Transverse colon (tissue), 4 donors: ENCODE results near the gene C6orf47.

Source experiments
- CTCF ChIP-seq, 5 experiments: fragments of 200-600 bp in 3 of 5; fragments of 450-650 bp in 2 of 5; sonication (generic) in 3 of 5; IDR thresholded peaks; 1 replicate in 2 of 5; 2 replicates in 3 of 5; pipeline ENCODE4 v1.5.1; 2016 to 2017; ENCODE audit warnings: antibody characterized with exemption in 5 of 5, inconsistent platforms in 3 of 5, mild to moderate bottlenecking in 2 of 5, moderate library complexity in 1 of 5
- POLR2AphosphoS5 ChIP-seq, 3 donors: sonication (generic); formaldehyde crosslinking; IDR thresholded peaks; one replicate each; pipeline ENCODE4 v1.6.1; 2016; ENCODE audit warnings: antibody characterized with exemption in 3 of 3

- TF ChIP-seq POLR2AphosphoS5 (IDR thresholded peaks at IDR 0.05) (no peak), CTCF (IDR thresholded peaks at IDR 0.05) (no peak)
Observed at GRCh38 chr6:31687860-31688693, 27.5 kb upstream of the C6orf47 start.
